Measurements from ENCODE around the gene FCHO2. TPM values are rescaled to one million over a fixed set of nuclear protein-coding genes. Genes with fewer than 3 reads are reported as not detected.
A peak's percentile ranks its signal among the peaks of the same experiment; 100 is the strongest.

Gene FCHO2
- total RNA-seq, 1 donor, result 31.5 TPM

GRCh38 chr5:73032635-73033034 lies 76.8 kb downstream of the FCHO2 start:
- Histone ChIP-seq H3K27me3 (ENCODE audit: insufficient read depth, low read length) (no peaks in the 10 kb centered on the region), H2AFZ (ENCODE audit: low read length) (no peak overlapping the region), H3K36me3 (ENCODE audit: insufficient read depth, low read length) (no peaks in the 10 kb centered on the region), H3K79me2 (ENCODE audit: insufficient read depth, low read length) (no peaks in the 10 kb centered on the region), H3K27ac (ENCODE audit: low read depth, low read length) (no peak overlapping the region), H3K4me2 (ENCODE audit: insufficient read depth, low read length) (no peak overlapping the region), H4K20me1 (ENCODE audit: insufficient read depth, low read length) (no peaks in the 10 kb centered on the region), H3K4me3 (ENCODE audit: insufficient read depth, low read length) (no peak overlapping the region), H3K9me3 (ENCODE audit: low read depth, low read length) (no peaks in the 10 kb centered on the region), H3K4me1 (ENCODE audit: insufficient read depth, low read length) (peaks cover 31% of the 10 kb centered on the region)
- TF ChIP-seq CTCF (IDR thresholded peaks at IDR 0.05; ENCODE audit: extremely low read depth, low read depth, low read length), result no peak
- DNase-seq (ENCODE audit: insufficient read length, low spot score, missing footprints), result no peak

- Histone ChIP-seq H4K20me1 (ENCODE audit: insufficient read depth, low read length) (no peaks in the 10 kb centered on the region), H3K27ac (ENCODE audit: low read depth, low read length) (no peak overlapping the region), H3K36me3 (ENCODE audit: insufficient read depth, low read length) (no peaks in the 10 kb centered on the region), H3K4me3 (ENCODE audit: insufficient read depth, low read length) (no peak overlapping the region), H3K4me2 (ENCODE audit: insufficient read depth, low read length) (no peak overlapping the region), H3K4me1 (ENCODE audit: insufficient read depth, low read length) (no peaks in the 10 kb centered on the region), H2AFZ (ENCODE audit: low read length) (no peak overlapping the region), H3K27me3 (ENCODE audit: insufficient read depth, low read length) (no peaks in the 10 kb centered on the region), H3K79me2 (ENCODE audit: insufficient read depth, low read length) (no peaks in the 10 kb centered on the region), H3K9me3 (ENCODE audit: low read depth, low read length) (no peaks in the 10 kb centered on the region)
- DNase-seq (ENCODE audit: insufficient read length, low spot score, missing footprints), result peak; percentile 14
- TF ChIP-seq CTCF (IDR thresholded peaks at IDR 0.05; ENCODE audit: extremely low read depth, low read depth, low read length), result no peak
Measured at GRCh38 chr5:73037545-73037944, 81.7 kb downstream of the FCHO2 start.

GRCh38 chr5:73039082-73039481 lies 83.2 kb downstream of the FCHO2 start:
- peak; percentile 41 for DNase-seq (ENCODE audit: insufficient read length, low spot score, missing footprints)
- H3K4me2 ChIP-seq (ENCODE audit: insufficient read depth, low read length), result no peak overlapping the region

GRCh38 chr5:73042993-73043392 lies 87.2 kb downstream of the FCHO2 start:
- Histone ChIP-seq H3K4me1 (ENCODE audit: insufficient read depth, low read length) (no peaks in the 10 kb centered on the region), H3K36me3 (ENCODE audit: insufficient read depth, low read length) (peaks cover 3% of the 10 kb centered on the region), H3K79me2 (ENCODE audit: insufficient read depth, low read length) (no peaks in the 10 kb centered on the region), H3K4me3 (ENCODE audit: insufficient read depth, low read length) (no peak overlapping the region), H3K4me2 (ENCODE audit: insufficient read depth, low read length) (no peak overlapping the region), H3K9me3 (ENCODE audit: low read depth, low read length) (no peaks in the 10 kb centered on the region), H3K27ac (ENCODE audit: low read depth, low read length) (no peak overlapping the region), H2AFZ (ENCODE audit: low read length) (no peak overlapping the region), H3K27me3 (ENCODE audit: insufficient read depth, low read length) (no peaks in the 10 kb centered on the region), H4K20me1 (ENCODE audit: insufficient read depth, low read length) (no peaks in the 10 kb centered on the region)
- no peak for TF ChIP-seq CTCF (IDR thresholded peaks at IDR 0.05; ENCODE audit: extremely low read depth, low read depth, low read length)
- no peak for DNase-seq (ENCODE audit: insufficient read length, low spot score, missing footprints)

More at GRCh38 chr5:73039082-73039481, 83.2 kb downstream of the FCHO2 start:
- H3K27me3 ChIP-seq (ENCODE audit: insufficient read depth, low read length), result no peaks in the 10 kb centered on the region
- peaks cover 2% of the 10 kb centered on the region for H3K36me3 ChIP-seq (ENCODE audit: insufficient read depth, low read length)
- H3K4me1 ChIP-seq (ENCODE audit: insufficient read depth, low read length), result no peaks in the 10 kb centered on the region
- H3K4me3 ChIP-seq (ENCODE audit: insufficient read depth, low read length), result no peak overlapping the region
- no peak overlapping the region for H3K27ac ChIP-seq (ENCODE audit: low read depth, low read length)
- no peak overlapping the region for H2AFZ ChIP-seq (ENCODE audit: low read length)
- H3K79me2 ChIP-seq (ENCODE audit: insufficient read depth, low read length), result no peaks in the 10 kb centered on the region
- no peak for TF ChIP-seq CTCF (IDR thresholded peaks at IDR 0.05; ENCODE audit: extremely low read depth, low read depth, low read length)
- H3K9me3 ChIP-seq (ENCODE audit: low read depth, low read length), result no peaks in the 10 kb centered on the region
- no peaks in the 10 kb centered on the region for H4K20me1 ChIP-seq (ENCODE audit: insufficient read depth, low read length)
